Naive thymus-derived CD4-positive, alpha-beta T cell (primary cell): Measurements from ENCODE around the gene TIGD7. TPM values are rescaled to one million over a fixed set of nuclear protein-coding genes. Genes with fewer than 3 reads are reported as not detected.
A peak's percentile ranks its signal among the peaks of the same experiment; 100 is the strongest.

Experiments
- ATAC-seq: fragments of 150-1000 bp; cut with Tn5 transposase; 2 replicates; pipeline ENCODE4 v1.10.0; 2021; ENCODE audit warnings: mild to moderate bottlenecking, moderate library complexity
- CTCF ChIA-PET: fragments of 350-600 bp; sonication (Branson Sonifier 250); formaldehyde crosslinking; loops from one replicate; lab custom pipeline; 2021; ENCODE audit warnings: antibody characterized with exemption; lab: Charles Lee
- POLR2A ChIA-PET: fragments of 350-600 bp; sonication (Branson Sonifier 250); formaldehyde crosslinking; loops from one replicate; lab custom pipeline; 2021; ENCODE audit warnings: antibody characterized with exemption, inconsistent platforms; lab: Charles Lee
- DNase-seq, 9 donors: peaks; one replicate each; pipeline versions ENCODE4 v3.0.0 to v3.0.0-alpha.2; 2020 to 2022; ENCODE audit warnings: mixed read lengths in 1 of 9
- H3K27ac ChIP-seq: one replicate; pipeline ENCODE4 v1.7.0; 2013; ENCODE audit warnings: mild to moderate bottlenecking, low read depth, low read length, moderate library complexity
- H3K27me3 ChIP-seq, 2 donors: one replicate each; pipeline ENCODE4 v1.7.0; 2013; ENCODE audit warnings: low read length in 2 of 2, mild to moderate bottlenecking in 2 of 2, moderate library complexity in 2 of 2; ENCODE audit not compliant: control insufficient read depth in 2 of 2, insufficient read depth in 2 of 2
- H3K36me3 ChIP-seq, 3 experiments: 1 replicate in 2 of 3; 2 replicates in 1 of 3; pipeline ENCODE4 v1.7.0; 2013; ENCODE audit warnings: low read length in 3 of 3, mild to moderate bottlenecking in 3 of 3, moderate library complexity in 1 of 3; ENCODE audit not compliant: insufficient read depth in 3 of 3, control insufficient read depth in 2 of 3
- H3K4me1 ChIP-seq, 2 donors: one replicate each; pipeline ENCODE4 v1.7.0; 2013; ENCODE audit warnings: low read length in 2 of 2, mild to moderate bottlenecking in 2 of 2, moderate library complexity in 1 of 2; ENCODE audit not compliant: control insufficient read depth in 2 of 2, insufficient read depth in 2 of 2
- H3K4me3 ChIP-seq: 2 replicates; pipeline ENCODE4 v1.7.0; 2013; ENCODE audit warnings: mild to moderate bottlenecking, low read length
- H3K9me3 ChIP-seq, 3 experiments: 1 replicate in 2 of 3; 2 replicates in 1 of 3; pipeline ENCODE4 v1.7.0; 2013; ENCODE audit warnings: low read length in 3 of 3; ENCODE audit not compliant: control insufficient read depth in 2 of 3
- H3K27ac Mint-ChIP-seq, 9 donors: one replicate each; pipeline ENCODE4 v1.8.0; 2020 to 2022; ENCODE audit warnings: mixed read lengths in 9 of 9, mild to moderate bottlenecking in 8 of 9, moderate library complexity in 5 of 9, inconsistent platforms in 2 of 9
- H3K27me3 Mint-ChIP-seq, 5 donors: one replicate each; pipeline ENCODE4 v1.8.0; 2021 to 2022; ENCODE audit warnings: mixed read lengths in 5 of 5, mild to moderate bottlenecking in 1 of 5
- H3K36me3 Mint-ChIP-seq, 5 donors: one replicate each; pipeline ENCODE4 v1.8.0; 2020 to 2022; ENCODE audit warnings: mixed read lengths in 5 of 5, mild to moderate bottlenecking in 3 of 5, inconsistent platforms in 1 of 5
- H3K4me1 Mint-ChIP-seq, 7 donors: one replicate each; pipeline ENCODE4 v1.8.0; 2020 to 2022; ENCODE audit warnings: mixed read lengths in 7 of 7, mild to moderate bottlenecking in 3 of 7, inconsistent platforms in 1 of 7
- H3K4me3 Mint-ChIP-seq, 10 donors: one replicate each; pipeline ENCODE4 v1.8.0; 2020 to 2022; ENCODE audit warnings: mild to moderate bottlenecking in 10 of 10, mixed read lengths in 10 of 10, moderate library complexity in 6 of 10, inconsistent platforms in 2 of 10
- H3K9me3 Mint-ChIP-seq, 11 donors: one replicate each; pipeline ENCODE4 v1.8.0; 2020 to 2022; ENCODE audit warnings: mixed read lengths in 11 of 11, mild to moderate bottlenecking in 4 of 11, inconsistent platforms in 1 of 11, moderate library complexity in 1 of 11
- intact Hi-C, 2 donors: fragments of 100-400 bp; cut with micrococcal nuclease; formaldehyde crosslinking; loops; one replicate each; pipeline ENCODE4 v1.15.1; 2023
- polyA plus RNA-seq, 2 donors: library from polyadenylated mRNA; unstranded; fragments of 300-500 nt; fragmentation: Illumina TruSeq; gene quantifications; one replicate each; pipeline ENCODE4 v1.2.3, GENCODE V29; 2021
- total RNA-seq, 6 experiments: library from RNA in 5 of 6; stranded (reverse) in 5 of 6; gene quantifications; 1 replicate in 5 of 6; 2 replicates in 1 of 6; pipeline ENCODE4 v1.2.3 and lab custom pipeline; 2021 to 2026

Gene TIGD7
- total RNA-seq (10 to 100 TPM in 2 of 5 experiments, 1 to 10 TPM in 3; 4.9 to 18.4 (median 5.5) TPM), polyA plus RNA-seq (1 to 10 TPM; 5.6 to 6.0 TPM), total RNA-seq (lab: John Stamatoyannopoulos, UW) (9.3 reads per million, percentile 34 among the genes with 10 or more reads in this experiment)

GRCh38 chr16:3305109-3306068, at the start of gene TIGD7, which contains the start of gene ZNF75A:
TSS of gene TIGD7 (minus strand) at chr16:3305430. CDS start at chr16:3300614, 4,816 bp downstream.
TSS of gene ZNF75A (plus strand) at chr16:3305497. CDS start at chr16:3308429, 2,932 bp downstream.
- CTCF ChIA-PET = interaction anchor here (0.6 to 1.8 kb wide), 5 partner anchors 13 to 135 kb away, joined by 3 to 4 read pairs (median 3); partner anchors contain the start of gene ZNF263
- intact Hi-C loops = loop anchor here (1.0 to 5.0 kb wide), 9 partner anchors 22 to 306 kb away; partner anchors contain the start of genes ZNF174 (in 2 of the 2), ZNF200 (in 2 of the 2), ZNF263 (in 2 of the 2) and ZSCAN32 (in 2 of the 2)
- peaks cover 20 to 76% (median 59%) of the 10 kb centered on the region in 5 donors for H3K36me3 Mint-ChIP-seq
- Histone ChIP-seq H3K36me3 (peaks cover 8 to 36% (median 10%) of the 10 kb centered on the region in 3 experiments), H3K4me1 (peaks cover 12 to 13% of the 10 kb centered on the region in 2 donors), H3K9me3 (peaks cover 0 to 70% (median 19%) of the 10 kb centered on the region in 3 experiments), H3K27ac (peak within 1 kb of the TSS; percentile 87), H3K4me3 (peak within 1 kb of the TSS; percentile 78), H3K27me3 (no peaks in the 10 kb centered on the region)
- ATAC-seq (peak; percentile 96), DNase-seq (peak; percentile 69 to 89 (median 85))
- no peaks in the 10 kb centered on the region for H3K27me3 Mint-ChIP-seq
- H3K4me3 Mint-ChIP-seq = peak within 1 kb of the TSS; percentile 78 to 87 (median 84)
- POLR2A ChIA-PET = interaction anchor here (0.5 to 3.3 kb wide), 25 partner anchors 12 to 195 kb away, joined by 3 to 38 read pairs (median 5); partner anchors contain the start of genes CLUAP1, NAA60, ZNF174 and ZNF213
- peaks cover 4 to 38% (median 19%) of the 10 kb centered on the region in 7 donors for H3K4me1 Mint-ChIP-seq
- H3K27ac Mint-ChIP-seq = peak within 1 kb of the TSS; percentile 62 to 92 (median 83)
- H3K9me3 Mint-ChIP-seq = peaks cover 15 to 77% (median 45%) of the 10 kb centered on the region in 11 donors

DNA sequence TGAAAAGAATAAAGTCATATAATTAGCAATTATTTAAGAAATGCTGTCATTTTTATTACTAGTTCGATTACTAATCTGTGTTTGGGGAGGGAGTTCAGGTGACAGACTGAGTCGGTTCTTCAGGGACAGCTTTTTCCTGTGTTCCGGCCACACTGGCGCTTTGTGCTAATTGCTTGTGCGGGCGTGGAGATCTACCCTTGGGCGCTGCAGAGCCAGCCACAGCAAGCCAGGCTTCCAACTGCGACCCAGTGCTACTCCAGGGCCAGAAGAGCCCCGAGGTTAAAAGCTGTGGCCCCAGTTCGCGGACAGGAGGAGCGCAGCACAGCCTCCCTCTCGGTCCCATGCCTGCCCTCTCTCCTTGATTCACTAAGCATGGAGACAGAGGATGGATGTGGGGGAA, 43.9 kb upstream of the TIGD7 start:
- DNase-seq (no peak), ATAC-seq (no peak)
- H3K9me3 Mint-ChIP-seq = peaks cover 0 to 23% (median 1%) of the 10 kb centered on the region in 11 donors
- ChIA-PET POLR2A (no interaction called here), CTCF (no interaction called here)
- no peak overlapping the region for H3K4me3 Mint-ChIP-seq
- H3K9me3 ChIP-seq = no peaks in the 10 kb centered on the region
- intact Hi-C loops = no loop called here
- H3K4me1 Mint-ChIP-seq = peaks cover 0 to 8% (median 3%) of the 10 kb centered on the region in 7 donors
- no peaks in the 10 kb centered on the region for H3K27me3 Mint-ChIP-seq
- no peaks in the 10 kb centered on the region for H3K4me1 ChIP-seq
- no peaks in the 10 kb centered on the region for H3K36me3 ChIP-seq
- H3K4me3 ChIP-seq = no peak overlapping the region
- H3K27ac Mint-ChIP-seq = no peak overlapping the region
- no peak overlapping the region for H3K27ac ChIP-seq
- peaks cover 0 to 18% (median 1%) of the 10 kb centered on the region in 5 donors for H3K36me3 Mint-ChIP-seq
- no peaks in the 10 kb centered on the region for H3K27me3 ChIP-seq

GRCh38 chr16:3348547-3349167, 43.4 kb upstream of the TIGD7 start:
- ATAC-seq = no peak
- CTCF ChIA-PET = no interaction called here
- no peak overlapping the region for H3K4me3 Mint-ChIP-seq

GRCh38 chr16:3347586-3347985, 42.4 kb upstream of the TIGD7 start:
- Histone ChIP-seq H3K4me3 (no peak overlapping the region), H3K9me3 (no peaks in the 10 kb centered on the region), H3K27me3 (no peaks in the 10 kb centered on the region), H3K36me3 (no peaks in the 10 kb centered on the region), H3K4me1 (no peaks in the 10 kb centered on the region), H3K27ac (no peak overlapping the region)
- Mint-ChIP-seq H3K4me3 (no peak overlapping the region), H3K4me1 (no peaks in the 10 kb centered on the region), H3K27me3 (no peaks in the 10 kb centered on the region), H3K9me3 (peaks cover 0 to 20% (median 0%) of the 10 kb centered on the region in 11 donors), H3K27ac (no peak overlapping the region), H3K36me3 (peaks cover 0 to 18% (median 3%) of the 10 kb centered on the region in 5 donors)
- DNase-seq = no peak
- POLR2A ChIA-PET = no interaction called here
- intact Hi-C loops = no loop called here
- CTCF ChIA-PET = no interaction called here
- no peak for ATAC-seq

More at GRCh38 chr16:3348547-3349167, 43.4 kb upstream of the TIGD7 start:
- Histone ChIP-seq H3K27me3 (no peaks in the 10 kb centered on the region), H3K4me1 (no peaks in the 10 kb centered on the region), H3K27ac (no peak overlapping the region), H3K4me3 (no peak overlapping the region), H3K36me3 (no peaks in the 10 kb centered on the region), H3K9me3 (no peaks in the 10 kb centered on the region)
- POLR2A ChIA-PET = no interaction called here
- Mint-ChIP-seq H3K27me3 (no peaks in the 10 kb centered on the region), H3K36me3 (peaks cover 0 to 17% (median 0%) of the 10 kb centered on the region in 5 donors), H3K4me1 (peaks cover 0 to 3% (median 2%) of the 10 kb centered on the region in 7 donors), H3K9me3 (peaks cover 0 to 23% (median 0%) of the 10 kb centered on the region in 11 donors), H3K27ac (no peak overlapping the region)
- DNase-seq = no peak
- intact Hi-C loops = no loop called here

GRCh38 chr16:3346041-3346440, 40.8 kb upstream of the TIGD7 start:
- H3K27me3 ChIP-seq = no peaks in the 10 kb centered on the region
- H3K27ac Mint-ChIP-seq = no peak overlapping the region
- no peak overlapping the region for H3K27ac ChIP-seq
- DNase-seq (no peak), ATAC-seq (no peak)
- no peaks in the 10 kb centered on the region for H3K4me1 ChIP-seq
- no peak overlapping the region for H3K4me3 ChIP-seq
- H3K4me1 Mint-ChIP-seq = no peaks in the 10 kb centered on the region
- H3K4me3 Mint-ChIP-seq = no peak overlapping the region
- no peaks in the 10 kb centered on the region for H3K36me3 ChIP-seq
- H3K9me3 ChIP-seq = no peaks in the 10 kb centered on the region
- CTCF ChIA-PET = no interaction called here
- intact Hi-C loops = no loop called here
- no peaks in the 10 kb centered on the region for H3K27me3 Mint-ChIP-seq
- POLR2A ChIA-PET = no interaction called here
- peaks cover 0 to 19% (median 0%) of the 10 kb centered on the region in 11 donors for H3K9me3 Mint-ChIP-seq
- H3K36me3 Mint-ChIP-seq = peaks cover 0 to 13% (median 0%) of the 10 kb centered on the region in 5 donors

DNA sequence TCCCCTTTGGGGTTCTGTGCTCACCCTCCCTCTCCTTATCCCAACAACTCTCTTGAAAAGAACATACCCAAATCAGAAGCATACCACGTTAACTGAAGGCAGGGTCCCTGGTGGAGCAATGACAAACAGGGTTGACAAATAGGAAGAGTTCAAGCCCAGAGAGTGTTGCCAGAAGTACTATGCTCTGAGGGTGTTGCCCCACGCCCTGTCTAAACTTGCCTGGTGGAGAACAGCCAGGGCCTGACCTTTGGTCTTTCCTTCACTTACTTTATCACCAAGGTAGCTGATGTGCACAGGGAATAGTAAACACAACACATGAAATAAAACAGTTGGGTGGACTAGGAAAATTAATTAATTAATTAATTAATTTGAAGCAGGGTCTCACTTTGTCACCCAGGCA, 23.4 kb upstream of the TIGD7 start:
- Histone ChIP-seq H3K27me3 (no peaks in the 10 kb centered on the region), H3K27ac (no peak overlapping the region), H3K36me3 (no peaks in the 10 kb centered on the region), H3K4me3 (no peak overlapping the region), H3K9me3 (peaks cover 0 to 13% (median 0%) of the 10 kb centered on the region in 3 experiments), H3K4me1 (no peaks in the 10 kb centered on the region)
- DNase-seq (no peak), ATAC-seq (no peak)
- H3K9me3 Mint-ChIP-seq = peaks cover 0 to 59% (median 23%) of the 10 kb centered on the region in 11 donors
- ChIA-PET POLR2A (no interaction called here), CTCF (no interaction called here)
- no peak overlapping the region for H3K27ac Mint-ChIP-seq
- intact Hi-C loops = no loop called here
- peaks cover 2 to 37% (median 32%) of the 10 kb centered on the region in 5 donors for H3K36me3 Mint-ChIP-seq
- H3K27me3 Mint-ChIP-seq = no peaks in the 10 kb centered on the region
- H3K4me1 Mint-ChIP-seq = no peaks in the 10 kb centered on the region
- no peak overlapping the region for H3K4me3 Mint-ChIP-seq
